ENCODE measurements around the gene TSSK3.

- TF ChIP-seq CTCF (IDR thresholded peaks at IDR 0.05) (no peak), POLR2AphosphoS5 (IDR thresholded peaks at IDR 0.05) (no peak), POLR2A (IDR thresholded peaks at IDR 0.05) (no peak)
Measured at GRCh38 chr1:32346532-32347157, 15.7 kb upstream of the TSSK3 start.
